Measurements from ENCODE around the gene AIFM2. TPM values are rescaled to one million over a fixed set of nuclear protein-coding genes. Genes with fewer than 3 reads are reported as not detected.

Gene AIFM2
- total and polyA plus RNA-seq, 9 of the 15 experiments (the other 6 are each of a cell fraction or from before 2014, with no cell fraction given): 2.7 to 14.1 (median 9.2) TPM

- Histone ChIP-seq H3K9me1 (ENCODE audit: control insufficient read depth, insufficient read depth, low read length) (peaks cover 3% of the 10 kb centered on the region), H3K27me3 (ENCODE audit: control insufficient read depth in 2 of 2, insufficient read depth in 2 of 2, low read length in 2 of 2) (no peaks in the 10 kb centered on the region), H3K4me3 (peak overlapping the region; percentile 86), H3K79me2 (ENCODE audit: control insufficient read depth, insufficient read depth, low read length) (peaks cover 61% of the 10 kb centered on the region), H3K36me3 (ENCODE audit: control insufficient read depth, insufficient read depth, low read length) (peaks cover 31% of the 10 kb centered on the region), H3K27ac (ENCODE audit: extremely low read depth, low read depth, low read length) (peak overlapping the region; percentile 92), H3K4me1 (replicated peaks in 1 of 2; ENCODE audit: control insufficient read depth in 2 of 2, insufficient read depth in 2 of 2, low read length in 2 of 2) (peaks cover 2 to 12% of the 10 kb centered on the region in 2 experiments; a peak in 4 of 5 replicates), H2AFZ (ENCODE audit: low read depth, low read length) (peak overlapping the region; percentile 99), H3K9ac (ENCODE audit: insufficient read depth in 1 of 2, low read depth in 2 of 2, low read length in 2 of 2) (peak overlapping the region; percentile 94 to 99), H3K9me3 (replicated peaks; ENCODE audit: control insufficient read depth, insufficient read depth, low read depth, low read length) (peaks cover 3% of the 10 kb centered on the region; the same call in 1 of the 2 replicates), H3K4me2 (ENCODE audit: insufficient read depth, low read length) (peak overlapping the region; percentile 90), H4K20me1 (replicated peaks; ENCODE audit: control insufficient read depth, insufficient read depth, low read length) (peaks cover 36% of the 10 kb centered on the region)
- intact Hi-C loops (cut with micrococcal nuclease) (no loop called here), in situ Hi-C loops (cut with MboI) (no loop called here)
- no TSS peak for BruUV-seq (replicated peaks)
- ATAC-seq (peak; percentile 48), FAIRE-seq (peak; percentile 58), DNase-seq (ENCODE audit: extremely low read depth in 1 of 4, low spot score in 3 of 4) (peak in 2 of 4 experiments; percentile 40 to 42)
- under 1% methylated on average over 33 of the region's 40 CpGs for WGBS (ENCODE audit: insufficient coverage, low coverage, missing lambda C conversion rate)
- POLR2A ChIA-PET: interaction anchor here (0.6 to 2.7 kb wide), 23 partner anchors 9 to 1958 kb away, joined by 3 to 15 read pairs (median 4); partner anchors contain the start of gene PPA1
- CTCF ChIA-PET (ENCODE audit: low intra/inter-chr PET ratio): no interaction called here
- TF ChIP-seq TRIM24 (IDR thresholded peaks at IDR 0.05) (no peak), ZBTB49 (CRISPR knock-in tag; IDR thresholded peaks at IDR 0.05; ENCODE audit: borderline replicate concordance) (0 out of 2 replicates have a peak, but pooled peaks have one; percentile 22), EP300 (IDR thresholded peaks at IDR 0.05; ENCODE audit: low read length) (no peak), POLR3G (IDR thresholded peaks at IDR 0.05; ENCODE audit: extremely low read depth, insufficient read length, insufficient replicate concordance) (no peak), BRCA1 (IDR thresholded peaks at IDR 0.05) (no peak), BRCA1 (CRISPR knock-in tag; IDR thresholded peaks at IDR 0.05) (no peak), RERE (CRISPR knock-in tag; IDR thresholded peaks at IDR 0.05; ENCODE audit: borderline replicate concordance) (no peak), ATF6 (CRISPR knock-in tag; IDR thresholded peaks at IDR 0.05) (peak; percentile 88; the same call in 1 of the 2 replicates), PURB (CRISPR knock-in tag; IDR thresholded peaks at IDR 0.05; ENCODE audit: low read depth) (no peak), GATA2 (CRISPR knock-in tag; IDR thresholded peaks at IDR 0.05) (0 out of 2 replicates have a peak, but pooled peaks have one; percentile 22), GABPB2 (CRISPR knock-in tag; conservative IDR thresholded peaks at IDR 0.05) (0 out of 2 replicates have a peak, but pooled peaks have one; percentile 10)
Observed at GRCh38 chr10:70169649-70170364, 37.2 kb upstream of the AIFM2 start.
